Stimulated activated CD8-positive, alpha-beta memory T cell treated with anti-CD3 and anti-CD28 coated beads, Interleukin-7, amount 100 ng/mL, for 48 hours (primary cell): ENCODE data around the gene PSEN2.

Source experiments
- DNase-seq, 2 donors: peaks; one replicate each; pipeline ENCODE4 v3.0.0-alpha.2; 2020; ENCODE audit warnings: low read depth in 1 of 2; ENCODE audit errors: extremely low read depth in 1 of 2

Gene PSEN2

DNA sequence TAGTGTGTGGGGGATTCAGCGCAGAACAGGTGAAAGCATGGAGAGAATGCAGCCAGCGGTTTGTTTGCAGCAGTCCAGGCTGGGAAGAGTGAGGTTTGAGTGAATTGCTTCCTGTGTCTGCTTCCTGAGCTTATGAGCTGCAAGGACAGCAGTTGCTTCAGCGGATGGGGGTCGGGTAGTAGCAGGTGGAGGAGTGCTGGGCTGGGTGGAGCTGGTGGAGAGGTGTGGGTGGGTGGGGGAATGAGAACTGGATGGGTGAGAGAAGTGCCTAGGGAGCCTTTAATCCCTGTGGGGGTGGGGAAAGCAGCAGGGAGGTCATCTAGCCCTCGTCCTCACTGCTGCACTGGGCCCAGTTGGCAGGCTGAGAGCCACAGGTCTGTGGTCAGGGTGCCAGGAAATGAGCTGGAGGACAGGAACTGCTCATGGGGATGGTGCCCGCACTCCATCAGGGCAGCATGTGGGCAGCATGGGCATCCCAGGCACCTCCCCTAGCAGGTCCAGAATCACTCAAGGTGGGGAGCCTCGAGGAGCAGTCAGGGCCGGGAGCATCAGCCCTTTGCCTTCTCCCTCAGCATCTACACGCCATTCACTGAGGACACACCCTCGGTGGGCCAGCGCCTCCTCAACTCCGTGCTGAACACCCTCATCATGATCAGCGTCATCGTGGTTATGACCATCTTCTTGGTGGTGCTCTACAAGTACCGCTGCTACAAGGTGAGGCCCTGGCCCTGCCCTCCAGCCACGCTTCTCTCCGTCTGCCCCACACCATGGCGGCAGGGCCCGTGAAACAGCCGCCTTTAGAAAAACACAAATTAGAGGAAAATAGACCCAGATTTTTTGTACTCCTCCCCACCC is 14.8 kb downstream of the PSEN2 start:
- no peak for DNase-seq

- no peak for DNase-seq
Observed at GRCh38 chr1:226886122-226886901, 15.9 kb downstream of the PSEN2 start.

DNA sequence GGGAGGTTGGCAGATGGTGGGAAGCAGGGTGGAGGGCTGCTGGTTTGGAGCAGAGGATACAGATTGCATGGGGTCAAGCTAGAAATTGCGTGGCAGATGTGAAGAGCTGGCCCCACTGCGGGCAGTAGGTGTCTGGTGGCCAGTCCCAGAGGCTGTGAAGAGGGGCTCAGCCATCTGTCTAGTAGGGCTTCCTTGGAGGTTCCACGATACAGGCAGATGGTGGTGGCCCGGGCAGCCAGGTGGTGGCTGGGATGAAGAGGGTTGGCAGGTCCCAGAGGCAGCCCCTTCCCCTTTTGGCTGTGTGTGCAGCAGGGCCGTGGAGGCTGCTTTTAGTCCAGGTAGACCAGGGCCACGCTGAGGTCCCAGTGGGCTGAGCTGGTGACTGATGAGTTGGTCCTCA is 16.6 kb downstream of the PSEN2 start:
- DNase-seq = no peak

GRCh38 chr1:226888021-226888420 is 17.6 kb downstream of the PSEN2 start:
- DNase-seq = no peak

DNA sequence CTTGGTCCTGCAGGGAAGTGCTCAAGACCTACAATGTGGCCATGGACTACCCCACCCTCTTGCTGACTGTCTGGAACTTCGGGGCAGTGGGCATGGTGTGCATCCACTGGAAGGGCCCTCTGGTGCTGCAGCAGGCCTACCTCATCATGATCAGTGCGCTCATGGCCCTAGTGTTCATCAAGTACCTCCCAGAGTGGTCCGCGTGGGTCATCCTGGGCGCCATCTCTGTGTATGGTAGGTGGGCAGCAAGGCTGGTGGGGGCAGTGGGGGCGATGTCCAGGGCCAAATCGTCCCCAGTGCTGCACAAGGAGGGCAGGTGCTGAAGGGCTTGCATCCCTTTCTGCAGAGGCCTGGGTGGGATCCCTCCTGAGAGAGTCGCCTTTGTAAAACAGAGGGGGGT is 18.4 kb downstream of the PSEN2 start:
- DNase-seq = no peak

DNA sequence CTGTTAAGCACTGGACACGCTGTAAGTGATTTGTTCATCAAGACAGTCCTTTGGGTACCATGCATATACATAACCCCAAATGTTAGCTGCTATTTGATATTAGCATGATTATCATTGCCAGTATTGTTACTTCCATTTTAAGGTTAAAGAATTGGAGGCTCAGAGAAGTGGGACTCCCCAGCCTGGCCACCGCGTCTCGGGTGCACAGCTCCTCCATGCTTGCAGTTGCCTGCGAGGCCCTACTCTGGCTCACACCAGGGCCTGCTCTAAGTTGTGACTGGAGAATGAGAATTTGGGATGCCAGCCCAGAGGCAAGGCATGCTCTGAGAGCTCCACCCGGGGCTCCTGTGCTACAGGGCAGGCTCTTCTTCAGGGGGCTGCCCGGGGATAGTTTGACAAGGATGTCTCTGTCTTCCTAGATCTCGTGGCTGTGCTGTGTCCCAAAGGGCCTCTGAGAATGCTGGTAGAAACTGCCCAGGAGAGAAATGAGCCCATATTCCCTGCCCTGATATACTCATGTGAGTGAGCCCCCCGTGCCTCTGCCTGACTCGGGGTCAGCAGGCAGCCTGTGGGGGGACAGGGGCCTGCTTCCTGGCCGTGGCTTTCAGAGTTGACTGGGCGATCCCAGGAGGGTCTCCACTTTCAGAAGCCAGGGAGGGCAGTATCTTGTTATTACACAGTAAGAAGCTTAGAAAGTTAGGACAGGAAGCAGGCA is 19.4 kb downstream of the PSEN2 start:
- DNase-seq = no peak

DNA sequence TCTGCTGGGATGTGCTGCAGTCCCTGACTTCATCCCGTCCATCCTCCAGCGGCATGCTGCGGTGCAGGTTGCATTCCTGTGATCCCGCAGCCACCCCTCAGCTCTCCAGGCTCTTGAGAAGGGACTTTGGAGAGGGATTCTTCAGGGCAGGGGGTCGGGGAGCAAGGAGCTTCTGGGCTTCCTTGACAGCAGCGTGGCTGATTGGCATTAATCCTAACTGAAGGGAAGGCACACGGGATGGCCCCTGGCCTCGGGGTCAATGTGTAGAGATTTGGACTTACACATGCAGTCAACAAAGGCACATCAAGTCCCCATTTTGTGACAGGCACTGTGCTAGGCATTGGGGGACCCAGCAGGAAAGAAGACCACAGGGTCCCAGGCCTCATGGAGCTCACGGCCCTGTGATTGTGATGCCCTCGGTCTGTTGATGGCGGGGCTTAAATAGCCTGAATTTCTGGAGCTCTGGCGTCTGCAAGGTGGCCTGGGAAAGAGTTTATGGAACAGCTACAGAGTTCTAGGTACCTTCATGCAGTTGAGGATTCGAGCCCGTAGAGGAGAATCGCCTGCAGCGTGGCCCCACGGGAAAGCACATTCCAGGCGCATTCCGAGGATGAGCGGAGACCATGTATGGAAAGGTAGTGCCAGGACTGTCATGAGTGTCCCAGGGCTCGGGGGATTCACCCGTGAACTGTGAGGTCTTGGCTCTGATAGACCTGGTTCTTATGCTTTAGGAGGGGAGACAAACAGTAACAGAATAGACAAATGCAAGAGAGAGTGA is 20.1 kb downstream of the PSEN2 start:
- no peak for DNase-seq

- no peak for DNase-seq
Observed at GRCh38 chr1:226891346-226891745, 20.9 kb downstream of the PSEN2 start.

- DNase-seq = no peak
Observed at GRCh38 chr1:226891846-226892523, 21.6 kb downstream of the PSEN2 start.

DNA sequence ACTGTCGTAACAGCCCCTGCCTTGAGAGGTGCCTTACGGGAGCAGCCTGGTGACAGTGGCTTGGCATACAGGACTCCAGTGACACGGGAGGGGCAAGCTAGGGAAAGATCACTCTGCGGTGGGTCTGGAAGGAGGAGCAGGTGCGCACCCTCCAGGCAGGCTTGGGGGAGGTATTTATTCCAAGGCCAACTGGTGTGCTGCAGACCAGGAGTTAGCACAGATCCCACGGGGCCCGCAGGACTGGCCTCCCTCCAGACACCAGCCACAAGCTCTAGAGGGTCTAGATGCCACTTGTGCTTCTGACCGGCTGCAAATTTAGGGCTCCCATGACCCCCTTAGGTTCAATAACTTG is 22.1 kb downstream of the PSEN2 start:
- DNase-seq = no peak

DNA sequence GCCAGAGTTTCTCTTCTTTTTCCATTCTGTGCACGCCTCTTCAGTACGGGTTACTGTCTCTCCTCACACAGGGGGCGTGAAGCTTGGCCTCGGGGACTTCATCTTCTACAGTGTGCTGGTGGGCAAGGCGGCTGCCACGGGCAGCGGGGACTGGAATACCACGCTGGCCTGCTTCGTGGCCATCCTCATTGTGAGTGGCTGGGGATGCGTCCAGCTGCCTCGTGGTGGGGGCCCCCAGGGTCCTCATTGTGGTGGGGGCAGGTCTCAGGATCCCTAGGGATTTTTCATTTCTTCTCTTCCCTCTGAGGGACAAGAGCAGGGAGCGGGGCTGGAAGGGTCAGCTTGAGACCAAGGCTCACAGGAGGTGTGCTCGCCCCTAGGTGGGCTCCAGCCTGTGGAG is 23.5 kb downstream of the PSEN2 start:
- DNase-seq = no peak

DNA sequence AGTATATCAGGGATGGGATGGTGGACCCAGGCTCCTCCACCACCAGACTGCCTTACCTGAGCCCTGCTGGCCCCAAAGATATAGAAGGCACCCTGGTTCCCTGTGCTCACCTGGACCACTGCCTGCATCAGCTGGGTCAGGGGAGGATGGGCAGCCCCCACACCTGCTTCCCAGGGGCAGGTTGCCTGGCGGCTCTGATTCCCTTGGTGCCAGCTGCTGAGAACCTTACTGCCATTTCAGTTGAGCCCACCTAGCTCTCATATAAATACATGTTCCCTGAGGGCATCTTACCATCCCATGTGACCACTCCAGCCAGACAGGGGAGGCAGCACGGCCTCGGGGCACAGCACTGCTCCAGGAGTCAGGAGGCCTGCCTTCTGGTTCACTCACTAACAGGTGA is 24.4 kb downstream of the PSEN2 start:
- no peak for DNase-seq

- no peak for DNase-seq
Observed at GRCh38 chr1:226895644-226896043, 25.2 kb downstream of the PSEN2 start.

DNA sequence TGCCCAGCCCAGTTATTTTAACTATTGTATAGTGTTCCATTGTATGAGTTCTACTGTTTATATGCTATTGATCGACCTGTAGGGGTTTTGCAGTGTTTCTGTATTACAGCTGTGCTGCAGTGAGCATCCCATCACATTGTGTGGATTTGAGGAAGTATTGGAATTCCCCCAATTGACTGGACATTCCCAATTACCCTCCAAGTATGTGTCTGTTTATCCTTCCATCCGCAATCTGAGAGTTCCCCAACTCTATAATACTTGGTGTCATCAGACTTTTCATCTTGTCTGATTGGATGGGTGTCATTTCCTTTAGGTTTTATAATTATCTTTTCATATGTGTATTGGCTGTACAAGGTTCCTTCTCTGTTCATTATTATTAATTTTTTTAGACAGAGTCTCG is 27.8 kb downstream of the PSEN2 start:
- no peak for DNase-seq

- DNase-seq = no peak
Observed at GRCh38 chr1:226901421-226901820, 31.0 kb downstream of the PSEN2 start.

DNA sequence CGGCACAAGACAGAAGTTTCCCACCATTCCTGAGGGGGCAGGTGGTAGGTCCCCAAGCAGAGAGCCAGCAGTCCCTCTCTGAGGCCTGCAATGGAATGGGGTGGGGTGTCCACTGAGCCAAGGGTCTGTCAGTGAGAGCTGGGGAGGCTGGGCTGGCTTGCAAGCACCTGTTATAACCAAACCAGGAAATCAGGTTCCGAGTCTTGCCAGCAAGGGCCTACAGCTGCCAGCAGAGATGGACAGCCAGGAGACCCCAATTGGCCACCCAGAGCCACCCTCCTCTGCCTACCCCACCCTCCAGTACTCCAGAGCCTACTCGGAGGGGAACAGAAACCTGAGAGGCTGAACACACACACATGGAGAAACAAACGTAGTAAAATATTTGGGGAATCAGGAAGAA is 32.2 kb downstream of the PSEN2 start:
- no peak for DNase-seq

DNA sequence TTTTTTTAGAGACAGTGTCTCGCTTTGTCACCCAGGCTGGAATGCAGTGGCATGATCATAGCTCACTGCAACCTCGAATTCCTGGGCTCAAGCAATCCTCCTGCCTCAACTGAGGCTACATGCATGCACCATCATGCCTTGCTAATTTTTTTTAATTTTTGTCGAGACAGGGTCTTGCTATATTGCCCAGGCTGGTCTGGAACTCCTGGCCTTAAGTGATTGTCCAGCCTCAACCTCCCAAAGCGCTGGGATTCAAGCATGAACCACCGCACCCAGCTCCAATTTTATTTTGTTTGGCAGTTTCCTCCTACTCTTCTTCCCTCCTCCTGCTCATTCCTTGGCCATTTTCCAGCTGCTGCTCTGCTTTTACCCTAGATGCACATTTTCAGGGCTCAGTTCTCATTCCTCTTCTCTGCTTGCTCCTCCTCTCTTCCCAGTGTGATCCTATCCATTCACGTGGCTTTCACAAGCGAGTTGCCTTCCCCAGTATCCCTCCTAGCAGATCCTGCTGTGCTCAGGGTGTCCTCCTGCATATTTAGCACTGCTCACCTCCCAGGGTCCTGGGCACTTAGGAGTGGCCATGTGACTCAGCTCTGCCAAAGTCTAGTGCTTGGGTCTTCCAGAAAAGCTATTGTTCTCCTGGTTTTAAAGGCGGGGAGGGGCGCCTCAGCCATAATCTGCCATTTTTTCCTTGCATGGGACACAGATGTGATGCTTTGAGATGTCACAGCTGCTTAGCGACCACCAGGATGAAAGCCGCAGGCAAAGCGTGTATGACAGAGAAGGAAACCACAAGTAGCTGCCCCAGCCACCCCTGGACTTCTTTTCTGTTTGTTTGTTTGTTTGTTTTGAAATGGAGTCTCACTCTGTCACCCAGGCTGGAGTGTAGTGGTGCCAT is 33.7 kb downstream of the PSEN2 start:
- no peak for DNase-seq

GRCh38 chr1:226904772-226905171 is 34.4 kb downstream of the PSEN2 start:
- no peak for DNase-seq

GRCh38 chr1:226908419-226908818 is 38.0 kb downstream of the PSEN2 start:
- no peak for DNase-seq
